K562 (cell line): Measurements from ENCODE around the gene LRMDA. TPM values are rescaled to one million over a fixed set of nuclear protein-coding genes. Genes with fewer than 3 reads are reported as not detected.

ENCODE experiments used
- ATAC-seq: fragments of 200-7000 bp; cut with Tn5 transposase; 3 replicates; pipeline ENCODE4 v1.9.1; 2020; ENCODE audit warnings: moderate library complexity
- BruUV-seq: library from RNA; stranded (reverse); fragments of 400-500 nt; replicated peaks from 2 replicates; lab custom pipeline; 2021; lab: Mats Ljungman, UMichigan
- CTCF ChIA-PET: fragments of 300-600 bp; formaldehyde crosslinking; extraction: SDS; loops from one replicate; lab custom pipeline; 2021; ENCODE audit warnings: low intra/inter-chr PET ratio; lab: Yijun Ruan, JAX
- POLR2A ChIA-PET: fragments of 300-600, 350-650 bp; sonication (Branson Sonifier 250); formaldehyde crosslinking; extraction: SDS; loops from one replicate; lab custom pipeline; 2021; ENCODE audit warnings: antibody characterized with exemption, inconsistent platforms; lab: Yijun Ruan, JAX
- DNase-seq, 4 experiments: peaks; one replicate each; pipeline versions ENCODE4 v3.0.0 to v3.0.0-alpha.2; 2011 to 2018; ENCODE audit warnings: low spot score in 3 of 4, mixed read lengths in 3 of 4; ENCODE audit errors: extremely low read depth in 1 of 4
- FAIRE-seq: peaks from 2 replicates; lab custom pipeline; 2011; peaks lifted over from hg19 to GRCh38; lab: Jason Lieb, UNC
- H2AFZ ChIP-seq: 2 replicates; pipeline ENCODE4 v1.6.0; 2011; ENCODE audit warnings: low read depth, low read length, control low read depth, inconsistent platforms
- H3K27ac ChIP-seq: fragments of 200-600 bp; 3 replicates; pipeline ENCODE4 v1.8.0; 2011; ENCODE audit warnings: low read depth, mild to moderate bottlenecking, control low read depth, inconsistent platforms, low read length, moderate library complexity, mixed read lengths; ENCODE audit errors: extremely low read depth
- H3K27me3 ChIP-seq, 2 experiments: fragments of 300-600 bp in 1 of 2; 2 replicates in 1 of 2; 3 replicates in 1 of 2; pipeline versions ENCODE4 v1.6.0 to v1.8.0; 2011; ENCODE audit warnings: inconsistent platforms in 2 of 2, low read length in 2 of 2, mild to moderate bottlenecking in 1 of 2, mixed read lengths in 1 of 2, moderate library complexity in 1 of 2; ENCODE audit not compliant: control insufficient read depth in 2 of 2, insufficient read depth in 2 of 2
- H3K36me3 ChIP-seq: fragments of 300-600 bp; 3 replicates; pipeline ENCODE4 v1.8.0; 2011; ENCODE audit warnings: mild to moderate bottlenecking, low read length, inconsistent platforms; ENCODE audit not compliant: control insufficient read depth, insufficient read depth
- H3K4me1 ChIP-seq, 2 experiments: fragments of 200-600 bp in 1 of 2; replicated peaks in 1 of 2; 2 replicates in 1 of 2; 3 replicates in 1 of 2; pipeline versions ENCODE4 v1.5.1 to v1.8.0; 2011; ENCODE audit warnings: inconsistent platforms in 2 of 2, low read length in 2 of 2, mild to moderate bottlenecking in 1 of 2, mixed read lengths in 1 of 2, moderate library complexity in 1 of 2; ENCODE audit not compliant: control insufficient read depth in 2 of 2, insufficient read depth in 2 of 2
- H3K4me2 ChIP-seq: 2 replicates; pipeline ENCODE4 v1.6.1; 2011; ENCODE audit warnings: low read length, control low read depth, inconsistent platforms, mixed read lengths; ENCODE audit not compliant: insufficient read depth
- H3K4me3 ChIP-seq: fragments of 200-600 bp; sonication (generic), shearing (Covaris generic); 2 replicates; pipeline ENCODE4 v1.5.1; 2016; ENCODE audit warnings: control low read depth, inconsistent platforms
- H3K79me2 ChIP-seq: fragments of 200-600 bp; 3 replicates; pipeline ENCODE4 v1.8.0; 2011; ENCODE audit warnings: low read length, inconsistent platforms; ENCODE audit not compliant: control insufficient read depth, insufficient read depth
- H3K9ac ChIP-seq, 2 experiments: 2 replicates each; pipeline versions ENCODE4 v1.6.0 to v1.6.1; 2011; ENCODE audit warnings: low read depth in 2 of 2, low read length in 2 of 2, control low read depth in 1 of 2, inconsistent platforms in 1 of 2, mild to moderate bottlenecking in 1 of 2, mixed read lengths in 1 of 2; ENCODE audit not compliant: insufficient read depth in 1 of 2
- H3K9me1 ChIP-seq: one replicate; pipeline ENCODE4 v1.6.0; 2011; ENCODE audit warnings: inconsistent platforms, mild to moderate bottlenecking, low read length, moderate library complexity; ENCODE audit not compliant: control insufficient read depth, insufficient read depth
- H3K9me3 ChIP-seq: replicated peaks from 2 replicates; pipeline ENCODE4 v1.5.1; 2011; ENCODE audit warnings: low read depth, low read length, inconsistent platforms; ENCODE audit not compliant: control insufficient read depth, insufficient read depth
- H4K20me1 ChIP-seq: replicated peaks from 2 replicates; pipeline ENCODE4 v1.6.1; 2011; ENCODE audit warnings: low read length, inconsistent platforms, mixed read lengths; ENCODE audit not compliant: control insufficient read depth, insufficient read depth
- CLOCK ChIP-seq: fragments of 250-450 bp; sonication (Bioruptor Pico); IDR thresholded peaks from 2 replicates; pipeline ENCODE4 v1.4.0; 2020; ENCODE audit warnings: mild to moderate bottlenecking, moderate library complexity, borderline replicate concordance
- DEAF1 ChIP-seq: fragments of 450-650 bp; formaldehyde crosslinking; IDR thresholded peaks from 2 replicates; pipeline ENCODE4 v1.4.0; 2020; ENCODE audit warnings: mild to moderate bottlenecking, moderate library complexity
- ETS2 ChIP-seq: IDR thresholded peaks from 2 replicates; pipeline ENCODE4 v1.6.1; 2016; ENCODE audit warnings: borderline replicate concordance, missing genetic modification characterization, mild to moderate bottlenecking, moderate library complexity, missing compliant biosample characterization; ENCODE audit not compliant: poor library complexity, severe bottlenecking
- GATAD2B ChIP-seq: fragments of 450-650 bp; IDR thresholded peaks from 2 replicates; pipeline ENCODE4 v1.6.1; 2017; ENCODE audit warnings: mild to moderate bottlenecking, borderline replicate concordance
- GTF2E2 ChIP-seq: fragments of 200-800 bp; sonication (Bioruptor generic); IDR thresholded peaks from 2 replicates; pipeline ENCODE4 v1.6.1; 2016; ENCODE audit warnings: missing genetic modification characterization, missing compliant biosample characterization
- LEF1 ChIP-seq: fragments of 450-650 bp; IDR thresholded peaks from 2 replicates; pipeline ENCODE4 v1.6.1; 2016; ENCODE audit warnings: mild to moderate bottlenecking
- NKRF ChIP-seq: fragments of 450-650 bp; IDR thresholded peaks from 2 replicates; pipeline ENCODE4 v1.6.1; 2016; ENCODE audit warnings: borderline replicate concordance
- WHSC1 ChIP-seq: IDR thresholded peaks from one replicate; pipeline ENCODE4 v1.6.1; 2012; ENCODE audit warnings: low read length, control low read depth, inconsistent platforms
- ZNF347 ChIP-seq: fragments of 450-650 bp; formaldehyde crosslinking; IDR thresholded peaks from 2 replicates; pipeline ENCODE4 v1.4.0; 2020; ENCODE audit warnings: low read depth, mild to moderate bottlenecking, moderate library complexity
- ZNF76 ChIP-seq: fragments of 250-450 bp; sonication (Bioruptor Pico); IDR thresholded peaks from 2 replicates; pipeline ENCODE4 v1.4.0; 2020; ENCODE audit warnings: mild to moderate bottlenecking, moderate library complexity, borderline replicate concordance
- WGBS: fragments of 100-300 bp; shearing (Covaris generic); methylation state at CpG from one replicate; pipeline ENCODE4 v1.1.6; 2016; ENCODE audit warnings: low coverage, mixed read lengths; ENCODE audit not compliant: insufficient coverage; ENCODE audit errors: missing lambda C conversion rate; 5-methylcytosine and 5-hydroxymethylcytosine counted together
- in situ Hi-C: fragments of 300-500 bp; cut with MboI; formaldehyde crosslinking; loops from 4 replicates; pipeline ENCODE4 v1.15.0; 2018; ENCODE audit warnings: inconsistent platforms, mixed read lengths
- intact Hi-C: fragments of 100-400 bp; cut with micrococcal nuclease; formaldehyde crosslinking; loops from 2 replicates; pipeline ENCODE4 v1.14.2; 2022
- polyA plus RNA-seq, 8 experiments: library from polyadenylated mRNA; depleted of rRNA in 4 of 8; stranded (reverse) in 5 of 8; unstranded in 3 of 8; fragments of >200 nt; fragmentation: Nextera tagmentation in 2 of 8; fragmentation: Illumina TruSeq in 1 of 8; extraction: Ambion mirVana in 2 of 8; extraction: Trizol in 1 of 8; gene quantifications; 2 replicates each; pipeline versions ENCODE4 v1.2.1 to v1.2.3, GENCODE V29; 2011 to 2014; ENCODE audit warnings: inconsistent platforms in 1 of 8, missing spikeins in 1 of 8
- total RNA-seq, 7 experiments: library from RNA; depleted of rRNA in 6 of 7; stranded (reverse); fragments of >200 nt in 6 of 7; fragmentation: Illumina TruSeq in 2 of 7; extraction: Trizol in 2 of 7; gene quantifications; 2 replicates each; pipeline versions ENCODE4 v1.2.1 to v1.2.3, GENCODE V29; 2011 to 2021; ENCODE audit warnings: low replicate concordance in 1 of 7

The LRMDA gene
- total and polyA plus RNA-seq, 9 of the 15 experiments (the other 6 are each of a cell fraction or from before 2014, with no cell fraction given) = 0.25 TPM; not detected in 8

GRCh38 chr10:76150876-76151288 lies 719.5 kb downstream of the LRMDA start:
- in situ Hi-C loops = no loop called here
- no peak overlapping the region for H3K4me3 ChIP-seq
- 3% methylated on average over 7 of the region's 7 CpGs for WGBS
- BruUV-seq = no TSS peak
- TF ChIP-seq GATAD2B (no peak), LEF1 (no peak), ETS2 (no peak), WHSC1 (no peak), ZNF76 (CRISPR knock-in tag) (no peak), NKRF (no peak), CLOCK (CRISPR knock-in tag) (no peak), ZNF347 (no peak), DEAF1 (CRISPR knock-in tag) (no peak), GTF2E2 (tag) (no peak)
- H3K4me2 ChIP-seq = no peak overlapping the region
- H3K9ac ChIP-seq = no peak overlapping the region
- no peaks in the 10 kb centered on the region for H3K9me1 ChIP-seq
- no peaks in the 10 kb centered on the region for H3K36me3 ChIP-seq
- DNase-seq (no peak), FAIRE-seq (no peak), ATAC-seq (no peak)
- H3K9me3 ChIP-seq = no peaks in the 10 kb centered on the region
- H3K79me2 ChIP-seq = no peaks in the 10 kb centered on the region
- no peaks in the 10 kb centered on the region for H4K20me1 ChIP-seq
- CTCF ChIA-PET = no interaction called here
- H3K27ac ChIP-seq = no peak overlapping the region
- no peaks in the 10 kb centered on the region for H3K4me1 ChIP-seq
- POLR2A ChIA-PET = interaction anchor here (1.4 kb wide), 1 partner anchor 12 kb away, joined by 3 read pairs; no protein-coding TSS in a partner anchor
- no peaks in the 10 kb centered on the region for H3K27me3 ChIP-seq
- no peak overlapping the region; the same call in 1 of the 2 replicates for H2AFZ ChIP-seq
- intact Hi-C loops = no loop called here
